HCT116 (cell line): ENCODE data around the gene FAP. TPM values are rescaled to one million over a fixed set of nuclear protein-coding genes. Genes with fewer than 3 reads are reported as not detected.

Experiments used
- ATAC-seq: fragments of 200-7000 bp; cut with Tn5 transposase; 2 replicates; pipeline ENCODE4 v1.9.1; 2020; ENCODE audit warnings: mild to moderate bottlenecking, moderate library complexity
- BruUV-seq: library from RNA; stranded (reverse); fragments of 400-500 nt; replicated peaks from 2 replicates; lab custom pipeline; 2021; lab: Mats Ljungman, UMichigan
- CTCF ChIA-PET: fragments of 300-600 bp; sonication (Branson Sonifier 250); formaldehyde crosslinking; loops from one replicate; lab custom pipeline; 2021; ENCODE audit warnings: antibody characterized with exemption; lab: Charles Lee
- POLR2A ChIA-PET: fragments of 300-600, 350-600 bp; sonication (Branson Sonifier 250); formaldehyde crosslinking; loops from one replicate; lab custom pipeline; 2021; ENCODE audit warnings: antibody characterized with exemption; lab: Charles Lee
- RAD21 ChIA-PET, 2 experiments: fragments of 300-600 bp; sonication (Branson Sonifier 250); formaldehyde crosslinking; loops; one replicate each; lab custom pipeline; 2023; ENCODE audit warnings: low total read pairs in 2 of 2; ENCODE audit not compliant: uncharacterized antibody in 2 of 2, unreplicated experiment in 2 of 2, low non-redundant PET in 1 of 2; lab: Charles Lee
- DNase-seq: peaks from one replicate; pipeline ENCODE4 v3.0.0-alpha.2; 2010; ENCODE audit warnings: low read depth, low spot score
- H2AFZ ChIP-seq: fragments of 200-600 bp; shearing (Covaris generic), sonication (generic); 2 replicates; pipeline ENCODE4 v1.6.1; 2017; ENCODE audit warnings: low read depth, mixed run types, mixed read lengths, antibody characterized with exemption, low read length; ENCODE audit not compliant: poor library complexity, severe bottlenecking
- H3K27ac ChIP-seq: 2 replicates; pipeline ENCODE4 v1.5.1; 2012; ENCODE audit warnings: low read depth, low read length
- H3K27me3 ChIP-seq: fragments of 200-600 bp; sonication (generic); 2 replicates; pipeline ENCODE4 v1.6.1; 2016; ENCODE audit warnings: mixed run types, low read length, mixed read lengths; ENCODE audit not compliant: insufficient read depth
- H3K36me3 ChIP-seq, 2 experiments: fragments of 200-500 bp in 1 of 2; fragments of 200-600 bp in 1 of 2; sonication (Bioruptor generic) in 1 of 2; sonication (generic) in 1 of 2; 2 replicates each; pipeline versions ENCODE4 v1.5.1 to v1.6.1; 2014 to 2016; ENCODE audit warnings: low read length in 2 of 2, inconsistent platforms in 1 of 2, mixed read lengths in 1 of 2, mixed run types in 1 of 2; ENCODE audit not compliant: insufficient read depth in 2 of 2, control insufficient read depth in 1 of 2
- H3K4me1 ChIP-seq, 2 experiments: fragments of 200-600 bp in 1 of 2; sonication (generic) in 1 of 2; 2 replicates each; pipeline versions ENCODE4 v1.5.1 to v1.6.1; 2012 to 2017; ENCODE audit warnings: low read length in 2 of 2, inconsistent platforms in 1 of 2, mild to moderate bottlenecking in 1 of 2, mixed read lengths in 1 of 2, mixed run types in 1 of 2, moderate library complexity in 1 of 2; ENCODE audit not compliant: insufficient read depth in 2 of 2, control insufficient read depth in 1 of 2
- H3K4me2 ChIP-seq: fragments of 200-600 bp; sonication (generic); 2 replicates; pipeline ENCODE4 v1.6.1; 2017; ENCODE audit warnings: mixed run types, low read length, mixed read lengths
- H3K4me3 ChIP-seq, 2 experiments: fragments of 200-600 bp in 1 of 2; sonication (generic) in 1 of 2; replicated peaks in 1 of 2; 2 replicates each; pipeline ENCODE4 v1.5.1; 2011 to 2016; ENCODE audit warnings: low read length in 2 of 2, control low read depth in 1 of 2, low read depth in 1 of 2, mild to moderate bottlenecking in 1 of 2, mixed read lengths in 1 of 2, mixed run types in 1 of 2
- H3K79me2 ChIP-seq: fragments of 200-600 bp; sonication (generic); 2 replicates; pipeline ENCODE4 v1.6.1; 2017; ENCODE audit warnings: mild to moderate bottlenecking, mixed run types, low read length, moderate library complexity, mixed read lengths; ENCODE audit not compliant: insufficient read depth
- H3K9ac ChIP-seq: fragments of 200-600 bp; sonication (generic); 2 replicates; pipeline ENCODE4 v1.6.1; 2016; ENCODE audit warnings: low read length, mixed read lengths
- H3K9me2 ChIP-seq: fragments of 200-600 bp; sonication (generic), shearing (Covaris generic); 2 replicates; pipeline ENCODE4 v1.6.1; 2017; ENCODE audit warnings: mixed run types, mild to moderate bottlenecking, moderate library complexity; ENCODE audit not compliant: insufficient read depth
- H3K9me3 ChIP-seq, 2 experiments: fragments of 200-500 bp in 1 of 2; fragments of 200-600 bp in 1 of 2; sonication (Bioruptor generic) in 1 of 2; sonication (generic) in 1 of 2; 2 replicates each; pipeline ENCODE4 v1.6.1; 2014 to 2017; ENCODE audit warnings: low read length in 2 of 2, mixed read lengths in 2 of 2, inconsistent platforms in 1 of 2, low read depth in 1 of 2, mild to moderate bottlenecking in 1 of 2, mixed run types in 1 of 2, moderate library complexity in 1 of 2; ENCODE audit not compliant: control insufficient read depth in 1 of 2, insufficient read depth in 1 of 2
- H4K20me1 ChIP-seq: fragments of 200-600 bp; sonication (generic), shearing (Covaris generic); 2 replicates; pipeline ENCODE4 v1.6.1; 2017; ENCODE audit warnings: mixed run types, mild to moderate bottlenecking, moderate library complexity; ENCODE audit not compliant: insufficient read depth
- ATF3 ChIP-seq: IDR thresholded peaks from 2 replicates; pipeline ENCODE4 v1.6.1; 2012
- CBX3 ChIP-seq: IDR thresholded peaks from 2 replicates; pipeline ENCODE4 v1.6.1; 2012; ENCODE audit warnings: low read depth
- EGR1 ChIP-seq: IDR thresholded peaks from 2 replicates; pipeline ENCODE4 v1.6.1; 2012; ENCODE audit warnings: low read depth
- ELF1 ChIP-seq: IDR thresholded peaks from 2 replicates; pipeline ENCODE4 v1.6.1; 2012; ENCODE audit warnings: low read depth, borderline replicate concordance
- EZH2 ChIP-seq: fragments of 200-600 bp; sonication (generic); IDR thresholded peaks from 2 replicates; pipeline ENCODE4 v1.6.1; 2017; ENCODE audit warnings: antibody characterized with exemption, mixed run types
- EZH2phosphoT487 ChIP-seq: fragments of 200-600 bp; IDR thresholded peaks from 2 replicates; pipeline ENCODE4 v1.6.1; 2018; ENCODE audit warnings: antibody characterized with exemption, borderline replicate concordance
- FOSL1 ChIP-seq: IDR thresholded peaks from 2 replicates; pipeline ENCODE4 v1.6.1; 2012; ENCODE audit warnings: low read depth
- JUND ChIP-seq: IDR thresholded peaks from 2 replicates; pipeline ENCODE4 v1.6.1; 2012
- POLR2A ChIP-seq: IDR thresholded peaks from 2 replicates; pipeline ENCODE4 v1.7.0; 2011; ENCODE audit warnings: borderline replicate concordance; ENCODE audit not compliant: insufficient read depth, insufficient read length; ENCODE audit errors: extremely low read depth
- POLR2AphosphoS5 ChIP-seq: IDR thresholded peaks from 2 replicates; pipeline ENCODE4 v1.6.1; 2011; ENCODE audit warnings: mild to moderate bottlenecking, low read depth, low read length, moderate library complexity
- RAD21 ChIP-seq: IDR thresholded peaks from 2 replicates; pipeline ENCODE4 v1.6.1; 2012; ENCODE audit warnings: low read depth, mild to moderate bottlenecking
- SIN3A ChIP-seq: IDR thresholded peaks from 2 replicates; pipeline ENCODE4 v1.6.1; 2012; ENCODE audit warnings: low read depth
- SP1 ChIP-seq: IDR thresholded peaks from 2 replicates; pipeline ENCODE4 v1.6.1; 2012; ENCODE audit warnings: low read depth
- SRF ChIP-seq: IDR thresholded peaks from 2 replicates; pipeline ENCODE4 v1.6.1; 2012; ENCODE audit warnings: low read depth
- TCF7L2 ChIP-seq: IDR thresholded peaks from 2 replicates; pipeline ENCODE4 v1.7.0; 2011; ENCODE audit warnings: borderline replicate concordance, inconsistent platforms; ENCODE audit not compliant: insufficient read depth, insufficient read length; ENCODE audit errors: extremely low read depth
- ZBTB33 ChIP-seq: IDR thresholded peaks from 2 replicates; pipeline ENCODE4 v1.6.1; 2011; ENCODE audit warnings: mild to moderate bottlenecking, low read length, moderate library complexity; ENCODE audit not compliant: insufficient replicate concordance; ENCODE audit errors: extremely low read depth
- ZFX ChIP-seq: fragments of 450-650 bp; IDR thresholded peaks from 2 replicates; pipeline ENCODE4 v1.6.1; 2017
- ZNF274 ChIP-seq: fragments of 200-500 bp; sonication (Bioruptor generic); IDR thresholded peaks from 2 replicates; pipeline ENCODE4 v1.6.1; 2014; ENCODE audit warnings: mild to moderate bottlenecking, low read depth, low read length, inconsistent platforms
- intact Hi-C: fragments of 100-400 bp; cut with micrococcal nuclease; formaldehyde crosslinking; loops from 2 replicates; pipeline ENCODE4 v1.10.0; 2022
- total RNA-seq: library from RNA; stranded (reverse); gene quantifications from one replicate; pipeline ENCODE4 v1.2.1, GENCODE V29; 2021; ENCODE audit not compliant: unreplicated experiment
- TF ChIP-seq, protein P1 (sequence below), 3 experiments: fragments of 200-600 bp in 1 of 3; sonication (generic) in 1 of 3; IDR thresholded peaks in 2 of 3; conservative IDR thresholded peaks in 1 of 3; 2 replicates each; pipeline ENCODE4 v1.5.1; 2012 to 2017; ENCODE audit warnings: low read depth in 2 of 3, low read length in 2 of 3, antibody characterized with exemption in 1 of 3, borderline replicate concordance in 1 of 3, control low read depth in 1 of 3, mild to moderate bottlenecking in 1 of 3, mixed read lengths in 1 of 3, mixed run types in 1 of 3, moderate library complexity in 1 of 3; ENCODE audit not compliant: insufficient read depth in 1 of 3

Gene FAP
- total RNA-seq, 1 experiment from 2014 or later = not detected

DNA sequence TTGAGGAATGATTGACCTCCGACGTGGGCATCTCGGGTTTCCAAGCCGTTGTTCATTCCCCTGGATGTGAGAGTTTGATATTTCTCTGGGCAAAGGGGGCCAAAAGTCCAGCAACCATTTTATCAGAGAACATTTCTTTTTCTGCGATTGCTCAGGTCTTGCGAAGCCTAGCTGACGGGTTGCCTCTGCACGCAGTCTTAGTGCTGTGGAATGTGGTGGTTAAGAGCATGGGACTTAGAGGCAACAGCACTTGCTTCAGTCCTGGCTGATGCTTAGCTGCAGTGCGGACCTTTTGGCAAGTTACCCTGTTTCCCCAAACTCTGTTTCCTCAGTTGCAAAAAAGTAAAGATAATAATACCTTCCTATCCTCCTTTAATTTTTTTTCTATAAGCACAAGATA, 45.0 kb downstream of the FAP start (continued):
- no peak for TF ChIP-seq CBX3
- no peak for TF ChIP-seq SIN3A
- no peak for TF ChIP-seq POLR2A
- TF ChIP-seq EZH2 = no peak

DNA sequence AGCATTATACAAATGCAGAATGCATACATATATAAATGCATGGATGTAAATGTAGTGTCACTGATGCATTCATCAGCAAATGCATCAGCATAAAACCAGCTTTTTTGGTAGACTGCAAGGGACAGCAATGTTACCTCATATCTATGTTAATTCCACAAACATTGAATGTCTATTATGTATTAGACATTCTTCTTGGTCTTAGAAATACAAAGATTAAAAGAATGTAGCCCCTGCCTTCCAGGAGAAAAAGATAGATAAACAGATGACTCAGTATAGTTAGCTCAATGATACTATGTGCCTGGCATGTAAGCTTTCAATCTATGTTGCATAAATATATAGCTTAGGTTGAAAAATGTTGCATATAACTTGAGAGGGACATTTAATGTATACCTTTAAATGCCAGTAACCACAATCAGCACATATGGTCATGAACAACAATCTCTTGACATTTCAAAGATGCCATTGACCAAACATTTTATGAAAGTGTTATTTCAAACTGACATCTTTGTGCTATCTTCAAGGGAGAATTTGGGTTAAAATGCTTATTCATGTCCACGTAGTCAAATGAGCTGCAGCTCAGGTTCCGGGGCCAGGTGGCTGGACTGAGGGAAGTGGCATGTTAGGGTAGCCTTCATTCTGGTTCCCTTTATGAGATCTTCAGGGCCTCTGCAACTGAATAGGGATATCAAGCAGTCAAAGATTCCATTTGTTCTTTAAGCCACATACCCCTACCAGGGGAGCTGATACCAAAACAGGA, 46.0 kb downstream of the FAP start:
- Histone ChIP-seq H3K4me3 (no peak overlapping the region), H3K9me3 (no peaks in the 10 kb centered on the region), H3K27ac (no peak overlapping the region), H2AFZ (no peak overlapping the region), H3K79me2 (no peaks in the 10 kb centered on the region), H3K4me2 (no peak overlapping the region), H3K36me3 (no peaks in the 10 kb centered on the region), H4K20me1 (no peaks in the 10 kb centered on the region), H3K9ac (no peak overlapping the region), H3K9me2 (no peaks in the 10 kb centered on the region), H3K27me3 (no peaks in the 10 kb centered on the region), H3K4me1 (no peaks in the 10 kb centered on the region)
- CTCF ChIA-PET = no interaction called here
- no peak for TF ChIP-seq ZBTB33
- no peak for TF ChIP-seq SRF
- no peak for TF ChIP-seq SP1
- no peak for TF ChIP-seq ATF3
- no peak for TF ChIP-seq EZH2phosphoT487
- TF ChIP-seq RAD21 = no peak
- TF ChIP-seq TCF7L2 = no peak
- no peak for TF ChIP-seq POLR2AphosphoS5
- no peak for TF ChIP-seq ZNF274
- TF ChIP-seq JUND = no peak
- TF ChIP-seq ZFX = no peak
- no peak for TF ChIP-seq SIN3A
- no peak for TF ChIP-seq POLR2A
- TF ChIP-seq EZH2 = no peak
- TF ChIP-seq, protein P1, sequence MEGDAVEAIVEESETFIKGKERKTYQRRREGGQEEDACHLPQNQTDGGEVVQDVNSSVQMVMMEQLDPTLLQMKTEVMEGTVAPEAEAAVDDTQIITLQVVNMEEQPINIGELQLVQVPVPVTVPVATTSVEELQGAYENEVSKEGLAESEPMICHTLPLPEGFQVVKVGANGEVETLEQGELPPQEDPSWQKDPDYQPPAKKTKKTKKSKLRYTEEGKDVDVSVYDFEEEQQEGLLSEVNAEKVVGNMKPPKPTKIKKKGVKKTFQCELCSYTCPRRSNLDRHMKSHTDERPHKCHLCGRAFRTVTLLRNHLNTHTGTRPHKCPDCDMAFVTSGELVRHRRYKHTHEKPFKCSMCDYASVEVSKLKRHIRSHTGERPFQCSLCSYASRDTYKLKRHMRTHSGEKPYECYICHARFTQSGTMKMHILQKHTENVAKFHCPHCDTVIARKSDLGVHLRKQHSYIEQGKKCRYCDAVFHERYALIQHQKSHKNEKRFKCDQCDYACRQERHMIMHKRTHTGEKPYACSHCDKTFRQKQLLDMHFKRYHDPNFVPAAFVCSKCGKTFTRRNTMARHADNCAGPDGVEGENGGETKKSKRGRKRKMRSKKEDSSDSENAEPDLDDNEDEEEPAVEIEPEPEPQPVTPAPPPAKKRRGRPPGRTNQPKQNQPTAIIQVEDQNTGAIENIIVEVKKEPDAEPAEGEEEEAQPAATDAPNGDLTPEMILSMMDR (IDR thresholded peaks at IDR 0.05 in 2 of 3, conservative IDR thresholded peaks at IDR 0.05 in 1 of 3; ENCODE audit: borderline replicate concordance in 1 of 3, insufficient read depth in 1 of 3, low read depth in 2 of 3, low read length in 2 of 3) = no peak
- no peak for TF ChIP-seq FOSL1
- no peak for TF ChIP-seq CBX3
- TF ChIP-seq ELF1 = no peak
- TF ChIP-seq EGR1 = no peak
- POLR2A ChIA-PET = no interaction called here
- intact Hi-C loops = no loop called here
- BruUV-seq = no TSS peak
- no peak for DNase-seq
- ATAC-seq = no peak
- RAD21 ChIA-PET = no interaction called here
